ENCODE data around the gene CCRL2. TPM values are rescaled to one million over a fixed set of nuclear protein-coding genes. Genes with fewer than 3 reads are reported as not detected.
A peak's percentile ranks its signal among the peaks of the same experiment; 100 is the strongest.

CCRL2 gene
- total and polyA plus RNA-seq, 8 donors: 3.4 to 37.1 (median 4.6) TPM

DNA sequence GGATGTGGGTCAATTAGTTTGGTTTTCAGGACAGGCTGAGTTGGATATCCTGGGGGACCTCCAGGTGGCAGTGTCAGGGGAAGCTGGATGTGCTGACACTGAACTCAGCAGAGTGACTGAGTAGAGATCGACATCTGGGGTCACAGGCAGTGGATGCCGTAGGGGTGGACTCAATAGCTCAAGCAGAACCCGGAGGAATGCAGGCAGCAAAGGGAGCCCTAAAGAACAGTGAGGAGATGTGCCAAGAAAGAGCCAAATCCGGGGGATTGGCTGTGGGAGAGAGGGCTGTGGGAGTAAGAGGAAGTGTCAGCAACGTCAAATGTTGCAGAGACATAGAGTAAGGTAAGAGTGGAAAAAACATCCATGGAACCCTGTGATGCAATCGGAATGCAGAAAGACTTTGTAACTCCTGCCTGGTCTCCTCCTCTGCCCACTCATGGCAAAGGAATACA lies 11.8 kb upstream of the CCRL2 start:
- H3K4me1 ChIP-seq: peaks cover 23 to 76% of the 10 kb centered on the region in 2 donors

DNA sequence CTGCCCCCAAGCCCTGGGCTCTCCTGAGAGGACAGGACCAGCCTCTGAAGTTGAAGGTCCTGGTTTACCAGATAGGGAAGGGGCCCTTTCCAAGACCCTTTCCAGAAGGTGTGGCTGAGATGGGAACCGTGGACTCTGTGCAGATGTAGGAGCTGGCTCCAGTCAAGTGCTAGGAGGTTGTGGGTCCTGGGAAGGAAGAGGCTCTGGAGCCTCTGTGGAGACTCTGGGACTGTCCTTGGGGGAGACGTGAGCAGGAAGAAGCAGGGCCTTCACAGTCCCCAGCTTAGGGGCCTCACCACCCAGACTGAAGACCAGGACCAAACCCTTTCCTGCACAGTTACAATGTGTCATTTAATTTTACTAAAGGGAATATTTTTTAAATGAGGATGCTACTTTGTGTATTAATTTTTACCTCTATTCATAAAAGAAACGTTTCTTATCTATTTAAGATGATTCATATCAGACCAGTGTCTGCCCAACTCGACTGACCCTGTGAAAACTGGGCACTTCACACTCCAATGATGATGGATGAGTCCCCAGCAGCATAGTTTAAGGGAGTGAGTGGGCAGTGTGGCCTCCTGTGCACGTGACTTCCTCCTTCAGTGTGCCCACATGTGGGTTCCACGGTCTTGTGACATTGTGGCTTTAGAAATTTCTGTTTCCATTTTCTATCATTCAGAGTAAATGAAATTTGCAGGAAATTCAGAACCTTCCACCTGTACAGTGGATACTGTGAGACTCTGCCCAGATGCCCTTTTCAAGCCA lies 11.1 kb upstream of the CCRL2 start:
- DNase-seq: peak in 1 of 4 donors; percentile 64
- TF ChIP-seq, protein P1, sequence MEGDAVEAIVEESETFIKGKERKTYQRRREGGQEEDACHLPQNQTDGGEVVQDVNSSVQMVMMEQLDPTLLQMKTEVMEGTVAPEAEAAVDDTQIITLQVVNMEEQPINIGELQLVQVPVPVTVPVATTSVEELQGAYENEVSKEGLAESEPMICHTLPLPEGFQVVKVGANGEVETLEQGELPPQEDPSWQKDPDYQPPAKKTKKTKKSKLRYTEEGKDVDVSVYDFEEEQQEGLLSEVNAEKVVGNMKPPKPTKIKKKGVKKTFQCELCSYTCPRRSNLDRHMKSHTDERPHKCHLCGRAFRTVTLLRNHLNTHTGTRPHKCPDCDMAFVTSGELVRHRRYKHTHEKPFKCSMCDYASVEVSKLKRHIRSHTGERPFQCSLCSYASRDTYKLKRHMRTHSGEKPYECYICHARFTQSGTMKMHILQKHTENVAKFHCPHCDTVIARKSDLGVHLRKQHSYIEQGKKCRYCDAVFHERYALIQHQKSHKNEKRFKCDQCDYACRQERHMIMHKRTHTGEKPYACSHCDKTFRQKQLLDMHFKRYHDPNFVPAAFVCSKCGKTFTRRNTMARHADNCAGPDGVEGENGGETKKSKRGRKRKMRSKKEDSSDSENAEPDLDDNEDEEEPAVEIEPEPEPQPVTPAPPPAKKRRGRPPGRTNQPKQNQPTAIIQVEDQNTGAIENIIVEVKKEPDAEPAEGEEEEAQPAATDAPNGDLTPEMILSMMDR (IDR thresholded peaks at IDR 0.05): no peak
- H3K27me3 ChIP-seq: no peaks in the 10 kb centered on the region
- H3K4me1 ChIP-seq: peaks cover 30 to 83% of the 10 kb centered on the region in 2 donors
- H3K36me3 ChIP-seq: no peaks in the 10 kb centered on the region
- peak overlapping the region in 1 of 2 donors; percentile 86 for H3K27ac ChIP-seq
- H3K4me3 ChIP-seq: no peak overlapping the region
- H3K9me3 ChIP-seq: no peaks in the 10 kb centered on the region
- ATAC-seq: peak; percentile 13
- intact Hi-C loops (cut with DNase I): no loop called here

More for the DNA sequence above, 11.8 kb upstream of the CCRL2 start:
- ATAC-seq (peak; percentile 24), DNase-seq (no peak)
- H3K27me3 ChIP-seq: no peaks in the 10 kb centered on the region
- no peaks in the 10 kb centered on the region for H3K36me3 ChIP-seq
- H3K27ac ChIP-seq: peak overlapping the region in 1 of 2 donors; percentile 86
- no peaks in the 10 kb centered on the region for H3K9me3 ChIP-seq
- TF ChIP-seq, protein P1 (IDR thresholded peaks at IDR 0.05): no peak
- intact Hi-C loops (cut with DNase I): no loop called here
- H3K4me3 ChIP-seq: no peak overlapping the region

DNA sequence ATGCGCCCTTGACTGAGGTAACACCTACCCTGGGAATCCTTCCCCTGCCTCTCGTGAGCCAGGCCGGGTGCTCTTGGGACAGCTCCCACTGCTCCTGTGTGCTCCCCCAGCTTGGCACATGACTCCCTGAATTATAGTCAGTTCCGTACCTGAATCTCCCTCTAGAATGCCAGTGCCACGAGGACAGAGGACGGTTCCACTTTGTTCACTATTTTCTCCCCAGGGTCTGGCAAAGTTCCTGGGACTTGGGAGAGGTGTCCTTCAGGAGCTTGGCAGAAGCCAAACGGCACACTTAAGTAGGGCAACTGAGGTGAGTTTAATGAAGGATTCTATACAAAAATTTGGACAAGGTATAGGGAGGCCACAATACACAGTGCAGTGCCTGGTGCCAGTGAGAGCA lies 9.9 kb upstream of the CCRL2 start:
- H3K4me3 ChIP-seq: no peak overlapping the region
- peaks cover 30 to 83% of the 10 kb centered on the region in 2 donors for H3K4me1 ChIP-seq
- intact Hi-C loops (cut with DNase I): no loop called here
- no peaks in the 10 kb centered on the region for H3K9me3 ChIP-seq
- ATAC-seq (peak; percentile 16), DNase-seq (no peak)
- no peaks in the 10 kb centered on the region for H3K36me3 ChIP-seq
- TF ChIP-seq, protein P1 (IDR thresholded peaks at IDR 0.05): no peak
- H3K27ac ChIP-seq: peak overlapping the region in 1 of 2 donors; percentile 86
- no peaks in the 10 kb centered on the region for H3K27me3 ChIP-seq

DNA sequence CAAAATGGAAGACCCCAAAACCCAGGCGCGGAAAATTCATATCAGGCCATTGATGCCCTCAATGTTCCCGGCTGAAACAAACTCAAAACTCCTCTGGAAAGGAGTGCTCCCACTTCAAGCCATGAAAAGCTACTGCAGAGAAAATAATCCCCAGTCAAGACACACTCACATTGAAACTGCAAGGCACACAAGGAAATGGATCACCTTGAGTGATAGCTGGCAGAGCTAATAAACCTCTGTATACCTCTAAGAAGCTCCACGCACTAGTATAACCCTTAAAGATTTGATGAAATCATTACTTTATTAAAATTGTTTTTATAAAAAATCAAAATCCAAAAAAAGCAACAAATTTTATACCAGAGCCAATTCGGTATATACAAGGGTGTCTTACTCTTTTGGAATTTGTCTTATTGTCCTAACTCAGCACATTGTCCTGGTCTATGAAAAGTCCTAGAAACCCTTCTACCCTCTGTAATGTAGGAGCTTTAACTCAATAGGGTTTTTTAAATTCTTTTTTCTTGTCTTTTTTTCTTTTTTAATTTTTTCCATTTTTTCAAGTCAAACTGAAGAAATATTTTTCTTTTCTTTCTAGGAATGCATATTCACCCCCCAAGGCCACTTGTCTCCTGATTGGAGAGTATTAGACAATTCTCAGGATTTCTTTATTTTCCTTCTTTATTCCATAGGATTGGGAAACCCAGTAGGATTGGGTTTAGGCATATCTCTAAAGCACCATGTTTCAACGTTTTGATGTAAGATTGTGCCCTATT lies 8.7 kb upstream of the CCRL2 start:
- Histone ChIP-seq H3K27ac (peak overlapping the region; percentile 7 to 60), H3K36me3 (no peaks in the 10 kb centered on the region), H3K4me3 (no peak overlapping the region), H3K27me3 (no peaks in the 10 kb centered on the region), H3K9me3 (no peaks in the 10 kb centered on the region), H3K4me1 (peaks cover 30 to 72% of the 10 kb centered on the region in 2 donors)
- intact Hi-C loops (cut with DNase I): no loop called here
- TF ChIP-seq, protein P1 (IDR thresholded peaks at IDR 0.05): no peak
- DNase-seq: no peak
- ATAC-seq: no peak

DNA sequence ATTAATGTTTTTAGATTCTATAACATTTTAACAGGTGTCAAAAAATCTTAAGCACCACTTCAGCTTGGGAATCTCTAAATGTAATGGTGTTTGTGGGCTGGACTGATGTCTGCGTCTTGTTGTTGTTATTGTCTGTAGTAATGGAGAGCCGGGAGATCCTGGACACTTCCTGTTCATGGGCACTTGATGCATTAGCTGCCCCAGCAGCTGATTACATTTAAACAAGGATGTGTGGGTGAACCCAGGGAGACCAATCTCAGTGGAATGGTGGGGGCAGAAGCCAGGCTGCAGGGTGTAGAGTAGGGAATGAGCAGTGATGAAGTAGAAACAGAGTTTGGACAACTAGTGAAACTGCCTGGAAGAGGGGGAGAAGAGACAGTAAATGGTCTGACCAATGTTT lies 8.0 kb upstream of the CCRL2 start:
- Histone ChIP-seq H3K4me3 (no peak overlapping the region), H3K27me3 (no peaks in the 10 kb centered on the region), H3K9me3 (no peaks in the 10 kb centered on the region), H3K4me1 (peaks cover 27 to 70% of the 10 kb centered on the region in 2 donors), H3K36me3 (no peaks in the 10 kb centered on the region), H3K27ac (peak overlapping the region in 1 of 2 donors; percentile 60)
- intact Hi-C loops (cut with DNase I): no loop called here
- ATAC-seq: no peak
- TF ChIP-seq, protein P1 (IDR thresholded peaks at IDR 0.05): no peak
- no peak for DNase-seq
